ENCODE data around the gene KIDINS220.

GRCh38 chr2:8850845-8851487 lies 13.6 kb upstream of the KIDINS220 start:
- TF ChIP-seq GATA3 (IDR thresholded peaks at IDR 0.05; ENCODE audit: low read depth, low read length) = no peak
- TF ChIP-seq GATA2 (IDR thresholded peaks at IDR 0.05; ENCODE audit: low read depth, low read length) = no peak
